Mesothelial cell of epicardium (in vitro differentiated cells): ENCODE measurements around the gene DTNB. TPM values are rescaled to one million over a fixed set of nuclear protein-coding genes. Genes with fewer than 3 reads are reported as not detected.
A peak's percentile ranks its signal among the peaks of the same experiment; 100 is the strongest.

Experiments used
- DNase-seq, 2 experiments: peaks; one replicate each; pipeline ENCODE4 v3.0.0; 2021; ENCODE audit warnings: low spot score in 2 of 2; ENCODE audit not compliant: unreplicated experiment in 2 of 2
- H3K27ac Mint-ChIP-seq: 2 replicates; pipeline ENCODE4 v1.8.0; 2021; ENCODE audit warnings: mixed read lengths
- H3K27me3 Mint-ChIP-seq: 2 replicates; pipeline ENCODE4 v1.8.0; 2021; ENCODE audit warnings: low read depth, mixed read lengths
- H3K36me3 Mint-ChIP-seq: 2 replicates; pipeline ENCODE4 v1.8.0; 2021; ENCODE audit warnings: mixed read lengths
- H3K4me1 Mint-ChIP-seq: 2 replicates; pipeline ENCODE4 v1.8.0; 2021; ENCODE audit warnings: mixed read lengths
- H3K4me3 Mint-ChIP-seq: 2 replicates; pipeline ENCODE4 v1.8.0; 2021; ENCODE audit warnings: mild to moderate bottlenecking, moderate library complexity, mixed read lengths
- H3K9me3 Mint-ChIP-seq: 2 replicates; pipeline ENCODE4 v1.8.0; 2021; ENCODE audit warnings: mixed read lengths
- total RNA-seq: library from RNA; stranded (reverse); gene quantifications from 3 replicates; pipeline ENCODE4 v1.2.1, GENCODE V29; 2021
- TF ChIP-seq, protein P1 (sequence below): fragments of 200-600 bp; sonication (generic); IDR thresholded peaks from one replicate; pipeline ENCODE4 v1.5.0; 2021; ENCODE audit warnings: antibody characterized with exemption; ENCODE audit not compliant: unreplicated experiment

Gene DTNB
- total RNA-seq, 1 donor from 2014 or later = 36.3 TPM

DNA sequence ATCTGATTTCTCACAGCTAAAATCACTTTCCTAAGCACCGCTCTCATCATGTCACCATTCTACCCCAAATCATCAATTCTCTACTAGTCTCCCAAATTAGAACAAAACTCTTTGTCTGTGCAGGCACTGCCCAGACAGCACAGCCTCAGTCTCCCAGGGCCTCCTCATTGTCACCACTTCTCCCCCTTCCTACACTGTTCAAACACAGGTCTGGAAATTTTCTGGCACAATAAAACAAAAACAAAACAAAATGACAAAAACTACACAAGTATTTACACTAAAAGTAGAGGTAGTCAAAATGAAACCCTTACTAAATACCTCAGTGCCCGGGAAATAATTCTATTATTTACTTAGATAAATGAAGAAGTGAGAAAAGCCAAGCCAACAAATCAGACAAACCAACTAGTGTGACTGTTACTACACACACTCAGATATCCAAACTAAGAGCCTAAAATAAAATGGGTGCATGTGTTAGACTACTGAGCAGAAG lies 175.4 kb downstream of the DTNB start:
- Mint-ChIP-seq H3K9me3 (no peaks in the 10 kb centered on the region), H3K4me1 (peaks cover 21% of the 10 kb centered on the region), H3K4me3 (no peak overlapping the region), H3K27ac (no peak overlapping the region), H3K36me3 (peaks cover 6% of the 10 kb centered on the region), H3K27me3 (no peaks in the 10 kb centered on the region)
- DNase-seq = no peak
- TF ChIP-seq, protein P1, sequence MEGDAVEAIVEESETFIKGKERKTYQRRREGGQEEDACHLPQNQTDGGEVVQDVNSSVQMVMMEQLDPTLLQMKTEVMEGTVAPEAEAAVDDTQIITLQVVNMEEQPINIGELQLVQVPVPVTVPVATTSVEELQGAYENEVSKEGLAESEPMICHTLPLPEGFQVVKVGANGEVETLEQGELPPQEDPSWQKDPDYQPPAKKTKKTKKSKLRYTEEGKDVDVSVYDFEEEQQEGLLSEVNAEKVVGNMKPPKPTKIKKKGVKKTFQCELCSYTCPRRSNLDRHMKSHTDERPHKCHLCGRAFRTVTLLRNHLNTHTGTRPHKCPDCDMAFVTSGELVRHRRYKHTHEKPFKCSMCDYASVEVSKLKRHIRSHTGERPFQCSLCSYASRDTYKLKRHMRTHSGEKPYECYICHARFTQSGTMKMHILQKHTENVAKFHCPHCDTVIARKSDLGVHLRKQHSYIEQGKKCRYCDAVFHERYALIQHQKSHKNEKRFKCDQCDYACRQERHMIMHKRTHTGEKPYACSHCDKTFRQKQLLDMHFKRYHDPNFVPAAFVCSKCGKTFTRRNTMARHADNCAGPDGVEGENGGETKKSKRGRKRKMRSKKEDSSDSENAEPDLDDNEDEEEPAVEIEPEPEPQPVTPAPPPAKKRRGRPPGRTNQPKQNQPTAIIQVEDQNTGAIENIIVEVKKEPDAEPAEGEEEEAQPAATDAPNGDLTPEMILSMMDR = no peak

DNA sequence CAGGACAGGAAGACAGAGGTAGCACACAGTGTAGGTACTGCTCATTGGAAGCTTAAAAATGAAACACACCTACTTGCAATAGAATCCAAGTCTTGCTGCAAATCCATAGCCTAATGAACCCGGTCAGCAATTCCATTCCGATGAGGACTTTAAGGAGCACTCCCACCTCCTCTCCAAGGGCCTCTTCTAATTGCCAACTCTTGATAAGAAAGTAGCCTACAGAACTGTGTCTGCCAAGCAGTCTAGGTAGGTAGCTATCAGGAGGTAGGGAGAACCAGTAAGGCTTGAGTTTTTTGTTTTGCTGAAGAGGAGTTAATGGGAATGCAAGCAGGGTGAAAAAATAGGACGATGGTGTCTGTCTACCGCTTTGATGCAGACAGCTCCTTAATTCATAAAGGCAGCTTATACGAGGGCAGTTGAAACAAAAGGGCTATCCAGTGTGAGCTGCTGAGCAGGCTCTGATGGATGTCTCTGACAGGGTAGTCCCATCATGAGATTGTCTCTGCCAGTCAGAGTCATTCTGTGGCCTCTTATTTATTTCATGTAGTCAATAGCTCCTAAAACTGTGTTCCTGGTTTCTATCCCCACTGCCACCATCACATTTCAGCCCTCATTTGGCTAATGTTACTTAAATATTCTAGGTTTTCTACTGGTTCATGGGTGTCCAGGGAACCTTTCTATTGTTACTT lies 176.0 kb downstream of the DTNB start:
- no peaks in the 10 kb centered on the region for H3K9me3 Mint-ChIP-seq
- H3K36me3 Mint-ChIP-seq = peaks cover 6% of the 10 kb centered on the region
- TF ChIP-seq, protein P1 = no peak
- no peak overlapping the region for H3K4me3 Mint-ChIP-seq
- H3K4me1 Mint-ChIP-seq = peaks cover 21% of the 10 kb centered on the region
- no peak overlapping the region for H3K27ac Mint-ChIP-seq
- DNase-seq = no peak
- H3K27me3 Mint-ChIP-seq = no peaks in the 10 kb centered on the region

DNA sequence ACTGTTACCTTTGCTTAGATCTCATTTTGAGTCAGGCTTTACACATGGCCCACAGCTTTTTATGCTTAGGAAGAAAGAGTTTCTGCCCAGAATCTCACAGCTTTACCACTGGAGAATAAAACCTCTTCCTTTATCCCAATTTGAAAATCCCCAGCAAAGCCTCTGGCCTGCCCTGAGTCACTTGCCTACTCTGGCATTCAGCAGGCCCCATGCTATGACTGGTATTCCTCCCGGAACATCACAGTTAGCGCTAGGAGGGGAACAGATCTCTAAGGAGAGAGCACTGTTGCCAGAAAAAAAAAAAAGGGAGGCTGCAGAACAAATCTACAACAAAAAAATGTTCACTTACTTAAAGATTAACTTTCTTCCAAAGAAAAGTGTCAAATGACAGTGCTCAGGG lies 178.8 kb downstream of the DTNB start:
- H3K4me1 Mint-ChIP-seq = peaks cover 24% of the 10 kb centered on the region
- H3K36me3 Mint-ChIP-seq = peaks cover 6% of the 10 kb centered on the region
- H3K27ac Mint-ChIP-seq = peak overlapping the region; percentile 67
- H3K9me3 Mint-ChIP-seq = no peaks in the 10 kb centered on the region
- H3K27me3 Mint-ChIP-seq = no peaks in the 10 kb centered on the region
- no peak for DNase-seq
- TF ChIP-seq, protein P1 = no peak
- H3K4me3 Mint-ChIP-seq = no peak overlapping the region

DNA sequence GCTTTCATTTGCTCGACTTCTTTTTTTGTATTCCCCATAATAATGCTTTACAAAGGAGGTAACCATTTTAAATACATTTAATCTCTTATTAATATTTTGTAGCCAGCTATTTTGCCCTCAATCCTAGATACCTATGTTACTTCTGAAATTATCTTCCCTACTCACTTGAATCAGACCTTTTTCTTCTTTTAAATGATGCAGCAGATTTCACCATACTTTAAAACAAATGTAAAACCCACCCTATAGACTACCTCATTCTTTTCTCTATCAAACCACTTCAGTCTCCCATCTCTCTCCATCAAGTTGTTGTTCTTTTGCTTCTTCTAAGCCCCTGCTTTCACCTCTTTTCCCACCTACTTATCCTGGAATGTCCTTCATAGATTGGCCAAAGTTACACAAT lies 180.2 kb downstream of the DTNB start:
- no peak for DNase-seq
- no peaks in the 10 kb centered on the region for H3K9me3 Mint-ChIP-seq
- no peak overlapping the region for H3K27ac Mint-ChIP-seq
- peaks cover 24% of the 10 kb centered on the region for H3K4me1 Mint-ChIP-seq
- H3K4me3 Mint-ChIP-seq = no peak overlapping the region
- H3K36me3 Mint-ChIP-seq = peaks cover 4% of the 10 kb centered on the region
- no peaks in the 10 kb centered on the region for H3K27me3 Mint-ChIP-seq
- TF ChIP-seq, protein P1 = no peak

DNA sequence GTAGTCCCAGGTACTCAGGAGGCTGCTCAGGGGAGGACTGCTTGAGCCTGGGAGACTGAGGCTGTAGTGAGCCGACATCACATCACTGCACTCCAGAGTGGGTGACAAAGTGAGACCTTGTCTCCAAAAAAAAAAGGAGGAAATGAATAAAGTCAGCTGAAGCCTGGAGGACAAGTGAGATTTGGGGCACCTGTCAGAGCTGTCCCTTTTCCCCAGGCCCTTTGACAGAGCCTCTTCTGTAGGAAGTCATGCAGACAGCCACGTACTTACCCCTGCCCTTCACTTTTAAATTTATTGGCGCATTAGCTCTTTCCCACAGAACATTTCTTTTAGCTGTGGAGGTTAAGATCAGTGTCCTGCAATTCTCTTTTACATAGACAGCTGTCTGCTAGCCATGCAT lies 180.7 kb downstream of the DTNB start:
- Mint-ChIP-seq H3K27ac (no peak overlapping the region), H3K4me1 (peaks cover 20% of the 10 kb centered on the region), H3K9me3 (no peaks in the 10 kb centered on the region), H3K27me3 (no peaks in the 10 kb centered on the region), H3K4me3 (no peak overlapping the region), H3K36me3 (peaks cover 3% of the 10 kb centered on the region)
- DNase-seq = no peak
- TF ChIP-seq, protein P1 = no peak
